Trophoblast cell (in vitro differentiated cells and primary cell): ENCODE data around the gene RBM44.
A peak's percentile ranks its signal among the peaks of the same experiment; 100 is the strongest.

Source experiments
- DNase-seq, 2 donors: peaks; one replicate each; pipeline ENCODE4 v3.0.0-alpha.2; 2016
- H2AFZ ChIP-seq: 2 replicates; pipeline ENCODE4 v1.6.1; 2013; ENCODE audit warnings: low read length, moderate library complexity, mild to moderate bottlenecking; ENCODE audit not compliant: insufficient read depth, poor library complexity
- H2AK5ac ChIP-seq: 2 replicates; pipeline ENCODE4 v1.6.1; 2013; ENCODE audit warnings: mild to moderate bottlenecking, low read length
- H2BK120ac ChIP-seq: 2 replicates; pipeline ENCODE4 v1.6.1; 2013; ENCODE audit warnings: low read length, mild to moderate bottlenecking, moderate library complexity; ENCODE audit not compliant: insufficient read depth, poor library complexity
- H2BK12ac ChIP-seq: 2 replicates; pipeline ENCODE4 v1.6.1; 2013; ENCODE audit warnings: mild to moderate bottlenecking, low read length, moderate library complexity
- H2BK5ac ChIP-seq: 2 replicates; pipeline ENCODE4 v1.6.1; 2013; ENCODE audit warnings: low read length, low read depth, moderate library complexity, mild to moderate bottlenecking; ENCODE audit not compliant: poor library complexity
- H3K14ac ChIP-seq: 2 replicates; pipeline ENCODE4 v1.6.1; 2013; ENCODE audit warnings: mild to moderate bottlenecking, low read length
- H3K18ac ChIP-seq: 2 replicates; pipeline ENCODE4 v1.6.1; 2013; ENCODE audit warnings: mild to moderate bottlenecking, low read length
- H3K23ac ChIP-seq: 2 replicates; pipeline ENCODE4 v1.6.1; 2013; ENCODE audit warnings: low read length
- H3K27ac ChIP-seq: 2 replicates; pipeline ENCODE4 v1.5.1; 2013; ENCODE audit warnings: low read depth, mild to moderate bottlenecking, inconsistent platforms, low read length, moderate library complexity
- H3K27me3 ChIP-seq: 2 replicates; pipeline ENCODE4 v1.6.1; 2013; ENCODE audit warnings: inconsistent platforms, mild to moderate bottlenecking, low read length, moderate library complexity; ENCODE audit not compliant: insufficient read depth
- H3K36me3 ChIP-seq, 2 experiments: 1 replicate in 1 of 2; 2 replicates in 1 of 2; pipeline ENCODE4 v1.6.1; 2013; ENCODE audit warnings: low read length in 2 of 2, mild to moderate bottlenecking in 2 of 2, moderate library complexity in 1 of 2; ENCODE audit not compliant: insufficient read depth in 2 of 2, control insufficient read depth in 1 of 2
- H3K4ac ChIP-seq: 2 replicates; pipeline ENCODE4 v1.6.1; 2013; ENCODE audit warnings: low read depth, mild to moderate bottlenecking, low read length, moderate library complexity
- H3K4me1 ChIP-seq, 2 experiments: 1 replicate in 1 of 2; 2 replicates in 1 of 2; pipeline ENCODE4 v1.6.1; 2013; ENCODE audit warnings: low read length in 2 of 2, mild to moderate bottlenecking in 2 of 2, moderate library complexity in 1 of 2; ENCODE audit not compliant: insufficient read depth in 2 of 2, control insufficient read depth in 1 of 2
- H3K4me2 ChIP-seq: 2 replicates; pipeline ENCODE4 v1.6.1; 2013; ENCODE audit warnings: inconsistent platforms, mild to moderate bottlenecking, low read length, moderate library complexity
- H3K4me3 ChIP-seq: 2 replicates; pipeline ENCODE4 v1.5.1; 2013; ENCODE audit warnings: mild to moderate bottlenecking, low read depth, low read length, inconsistent platforms
- H3K79me1 ChIP-seq: one replicate; pipeline ENCODE4 v1.6.1; 2013; ENCODE audit warnings: low read length
- H3K79me2 ChIP-seq: 2 replicates; pipeline ENCODE4 v1.6.1; 2013; ENCODE audit warnings: low read length, mild to moderate bottlenecking; ENCODE audit not compliant: control insufficient read depth, insufficient read depth, poor library complexity
- H3K9ac ChIP-seq: 2 replicates; pipeline ENCODE4 v1.6.1; 2013; ENCODE audit warnings: mild to moderate bottlenecking, low read length
- H3K9me3 ChIP-seq: 2 replicates; pipeline ENCODE4 v1.6.1; 2013; ENCODE audit warnings: low read depth, mild to moderate bottlenecking, control low read depth, inconsistent platforms, low read length; ENCODE audit not compliant: insufficient read depth
- H4K12ac ChIP-seq: 2 replicates; pipeline ENCODE4 v1.6.1; 2013; ENCODE audit warnings: low read depth, mild to moderate bottlenecking, low read length, moderate library complexity
- H4K8ac ChIP-seq: 2 replicates; pipeline ENCODE4 v1.6.1; 2013; ENCODE audit warnings: low read depth, mild to moderate bottlenecking, low read length, moderate library complexity
- H4K91ac ChIP-seq: one replicate; pipeline ENCODE4 v1.6.1; 2013; ENCODE audit warnings: low read depth, mild to moderate bottlenecking, low read length, moderate library complexity
- whole genome bisulfite sequencing: extraction: QIAGEN DNeasy Blood & Tissue Kit; methylation state at CpG from one replicate; pipeline ENCODE4 v1.1.7; 2013; ENCODE audit warnings: missing lambda C conversion rate; ENCODE audit not compliant: insufficient read length, insufficient coverage; ENCODE audit errors: extremely low coverage; 5-methylcytosine and 5-hydroxymethylcytosine counted together

RBM44 gene

GRCh38 chr2:237858294-237859081 lies 59.9 kb downstream of the RBM44 start:
- no peak overlapping the region for H3K27ac ChIP-seq
- peaks cover 8% of the 10 kb centered on the region for H3K27me3 ChIP-seq
- no peaks in the 10 kb centered on the region for H3K36me3 ChIP-seq
- H3K4me1 ChIP-seq: peaks cover 6 to 13% of the 10 kb centered on the region in 2 experiments
- no peak overlapping the region for H2BK12ac ChIP-seq
- H3K14ac ChIP-seq: no peak overlapping the region
- H2BK5ac ChIP-seq: no peak overlapping the region
- H3K18ac ChIP-seq: no peak overlapping the region
- H3K4ac ChIP-seq: no peak overlapping the region
- no peak overlapping the region for H3K4me3 ChIP-seq
- H3K79me1 ChIP-seq: peaks cover 8% of the 10 kb centered on the region
- no peaks in the 10 kb centered on the region for H3K9me3 ChIP-seq
- no peaks in the 10 kb centered on the region for H3K79me2 ChIP-seq
- H4K8ac ChIP-seq: no peak overlapping the region
- peak overlapping the region; percentile 57 for H3K4me2 ChIP-seq
- no CpG with 5 or more reads among the region's 14 CpGs for WGBS
- no peak overlapping the region for H4K12ac ChIP-seq
- no peak overlapping the region for H2AK5ac ChIP-seq
- no peak overlapping the region for H3K9ac ChIP-seq
- H2BK120ac ChIP-seq: no peak overlapping the region
- no peak overlapping the region for H4K91ac ChIP-seq
- H2AFZ ChIP-seq: no peak overlapping the region
- no peak overlapping the region for H3K23ac ChIP-seq
- peak; percentile 71 to 75 for DNase-seq

GRCh38 chr2:237859082-237859433 lies 60.5 kb downstream of the RBM44 start:
- H3K23ac ChIP-seq: no peak overlapping the region
- no CpG with 5 or more reads among the region's 15 CpGs for WGBS
- H2AK5ac ChIP-seq: no peak overlapping the region
- no peak overlapping the region for H2BK5ac ChIP-seq
- peak overlapping the region; percentile 57 for H3K4me2 ChIP-seq
- peaks cover 12 to 19% of the 10 kb centered on the region in 2 experiments for H3K4me1 ChIP-seq
- no peak overlapping the region for H4K12ac ChIP-seq
- H3K27ac ChIP-seq: no peak overlapping the region
- H3K27me3 ChIP-seq: peaks cover 8% of the 10 kb centered on the region
- H3K79me2 ChIP-seq: no peaks in the 10 kb centered on the region
- H3K9me3 ChIP-seq: no peaks in the 10 kb centered on the region
- no peak overlapping the region for H4K8ac ChIP-seq
- H3K4ac ChIP-seq: no peak overlapping the region
- no peak overlapping the region for H2BK120ac ChIP-seq
- H2AFZ ChIP-seq: no peak overlapping the region
- H3K79me1 ChIP-seq: peaks cover 11% of the 10 kb centered on the region
- H3K14ac ChIP-seq: no peak overlapping the region
- no peak overlapping the region for H3K9ac ChIP-seq
- no peaks in the 10 kb centered on the region for H3K36me3 ChIP-seq
- no peak overlapping the region for H3K4me3 ChIP-seq
- no peak overlapping the region for H3K18ac ChIP-seq
- H2BK12ac ChIP-seq: no peak overlapping the region
- H4K91ac ChIP-seq: peak overlapping the region; percentile 26
- DNase-seq: no peak

DNA sequence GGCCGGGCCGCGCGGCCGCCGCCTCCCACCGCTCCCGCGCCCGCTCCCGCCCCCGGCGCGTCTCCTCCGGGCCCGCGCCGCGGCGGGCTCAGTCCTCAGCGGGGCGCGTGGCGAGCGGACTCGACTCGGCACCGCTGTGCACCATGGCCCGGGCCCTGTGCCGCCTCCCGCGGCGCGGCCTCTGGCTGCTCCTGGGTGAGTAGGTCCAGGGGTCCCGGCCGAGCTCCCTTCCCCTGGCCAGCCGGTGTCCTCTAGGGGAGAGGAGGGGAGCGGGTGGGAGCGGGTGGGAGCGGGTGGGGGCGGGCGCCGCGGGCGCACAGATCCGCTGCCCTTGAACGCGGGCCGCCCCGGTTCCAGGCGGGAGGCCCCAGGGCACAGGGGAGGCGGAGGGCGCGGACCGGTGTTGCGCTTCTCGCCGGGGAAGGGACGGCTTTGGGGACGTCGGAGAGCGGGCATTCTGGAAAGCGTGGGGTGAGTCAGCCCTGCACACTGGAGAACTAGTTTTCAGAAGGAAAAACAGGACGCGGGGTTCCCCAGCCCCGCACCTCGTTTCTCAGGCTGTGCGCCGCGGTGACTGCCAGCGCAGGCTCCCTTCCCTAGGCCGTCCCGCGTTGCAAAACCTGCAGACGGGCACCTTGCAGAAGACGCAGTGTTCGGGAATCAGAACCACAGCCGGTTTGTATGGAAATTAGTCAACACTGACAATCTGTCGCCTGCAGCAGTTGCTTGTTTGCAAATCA lies 61.1 kb downstream of the RBM44 start, which contains the start of gene RAMP1:
Gene RAMP1, plus strand, starts transcription at position 91 of the 740 bp plus-strand sequence. Its CDS starts 53 bp downstream, at position 144.
- DNase-seq: peak in 1 of 2 donors; percentile 43
- WGBS: no CpG with 5 or more reads among the region's 79 CpGs

GRCh38 chr2:237860273-237860935 lies 61.8 kb downstream of the RBM44 start:
- no peaks in the 10 kb centered on the region for H3K36me3 ChIP-seq
- no peak overlapping the region for H3K14ac ChIP-seq
- H4K8ac ChIP-seq: no peak overlapping the region
- H3K9me3 ChIP-seq: no peaks in the 10 kb centered on the region
- no peak overlapping the region for H3K27ac ChIP-seq
- no peak overlapping the region for H3K4me3 ChIP-seq
- no peak overlapping the region for H2AFZ ChIP-seq
- peak overlapping the region; percentile 57 for H3K4me2 ChIP-seq
- H4K12ac ChIP-seq: no peak overlapping the region
- no peak overlapping the region for H3K9ac ChIP-seq
- no peak overlapping the region for H2BK120ac ChIP-seq
- peak overlapping the region; percentile 30 for H3K23ac ChIP-seq
- H3K79me2 ChIP-seq: no peaks in the 10 kb centered on the region
- H2BK5ac ChIP-seq: no peak overlapping the region
- H3K4ac ChIP-seq: no peak overlapping the region
- H3K18ac ChIP-seq: no peak overlapping the region
- no peak overlapping the region for H4K91ac ChIP-seq
- H2BK12ac ChIP-seq: no peak overlapping the region
- peaks cover 22% of the 10 kb centered on the region for H3K79me1 ChIP-seq
- peaks cover 22 to 30% of the 10 kb centered on the region in 2 experiments for H3K4me1 ChIP-seq
- DNase-seq: no peak
- H3K27me3 ChIP-seq: peaks cover 8% of the 10 kb centered on the region
- no peak overlapping the region for H2AK5ac ChIP-seq
- no CpG with 5 or more reads among the region's 22 CpGs for WGBS

More for the DNA sequence above, 61.1 kb downstream of the RBM44 start, which contains the start of gene RAMP1:
- no peaks in the 10 kb centered on the region for H3K36me3 ChIP-seq
- peaks cover 18% of the 10 kb centered on the region for H3K79me1 ChIP-seq
- no peak within 1 kb of the TSS for H2AK5ac ChIP-seq
- peak within 1 kb of the TSS; percentile 57 for H3K4me2 ChIP-seq
- peak within 1 kb of the TSS; percentile 34 for H2BK12ac ChIP-seq
- no peak within 1 kb of the TSS for H4K8ac ChIP-seq
- no peaks in the 10 kb centered on the region for H3K79me2 ChIP-seq
- no peak within 1 kb of the TSS for H4K12ac ChIP-seq
- H3K23ac ChIP-seq: peak within 1 kb of the TSS; percentile 30
- no peak within 1 kb of the TSS for H2BK120ac ChIP-seq
- no peak within 1 kb of the TSS for H2BK5ac ChIP-seq
- H3K9ac ChIP-seq: no peak within 1 kb of the TSS
- H3K4me1 ChIP-seq: peaks cover 18 to 26% of the 10 kb centered on the region in 2 experiments
- H3K18ac ChIP-seq: no peak within 1 kb of the TSS
- H2AFZ ChIP-seq: peak within 1 kb of the TSS; percentile 42
- H3K14ac ChIP-seq: no peak within 1 kb of the TSS
- H3K27ac ChIP-seq: no peak within 1 kb of the TSS
- peak within 1 kb of the TSS; percentile 38 for H3K4me3 ChIP-seq
- H3K27me3 ChIP-seq: peaks cover 8% of the 10 kb centered on the region
- H3K4ac ChIP-seq: no peak within 1 kb of the TSS
- no peaks in the 10 kb centered on the region for H3K9me3 ChIP-seq
- peak within 1 kb of the TSS; percentile 56 for H4K91ac ChIP-seq
